Tongue (tissue), 2 donors: ENCODE results near the gene BBS2. TPM values are rescaled to one million over a fixed set of nuclear protein-coding genes. Genes with fewer than 3 reads are reported as not detected.
"Not testable (repeated sequence)": the region's sequence is repeated elsewhere in the genome, so short reads cannot be mapped to it uniquely, and the experiment has no call there.

Source experiments
- DNase-seq: peaks from one replicate; pipeline ENCODE4 v3.0.0-alpha.2; 2015
- total RNA-seq: library from RNA; depleted of rRNA; stranded (reverse); fragments of >200 nt; gene quantifications from one replicate; pipeline ENCODE4 v1.2.3, GENCODE V29; 2014

The BBS2 gene
- total RNA-seq, 1 donor from 2014 or later = 55.0 TPM

- DNase-seq = no peak
Measured at GRCh38 chr16:56518425-56518824, 1.4 kb downstream of the BBS2 start.

GRCh38 chr16:56517206-56517605, 2.6 kb downstream of the BBS2 start:
- DNase-seq = no peak

GRCh38 chr16:56515665-56516064, 4.2 kb downstream of the BBS2 start:
- no peak for DNase-seq

GRCh38 chr16:56514845-56515244, 5.0 kb downstream of the BBS2 start:
- no peak for DNase-seq

GRCh38 chr16:56513972-56514371, 5.9 kb downstream of the BBS2 start:
- DNase-seq = peak; percentile 51

- DNase-seq = no peak
Measured at GRCh38 chr16:56513091-56513490, 6.7 kb downstream of the BBS2 start.

GRCh38 chr16:56512025-56512424, 7.8 kb downstream of the BBS2 start:
- DNase-seq = no peak

GRCh38 chr16:56510544-56510943, 9.3 kb downstream of the BBS2 start:
- no peak for DNase-seq

GRCh38 chr16:56506941-56507340, 12.9 kb downstream of the BBS2 start:
- DNase-seq = peak; percentile 35

- no peak for DNase-seq
Measured at GRCh38 chr16:56505181-56505580, 14.6 kb downstream of the BBS2 start.

GRCh38 chr16:56493815-56494214, 26.0 kb downstream of the BBS2 start:
- no peak for DNase-seq

- no peak for DNase-seq
Measured at GRCh38 chr16:56493126-56493525, 26.7 kb downstream of the BBS2 start.

- no peak for DNase-seq
Measured at GRCh38 chr16:56491657-56492261, 28.1 kb downstream of the BBS2 start.

- not testable (repeated sequence) for DNase-seq
Measured at GRCh38 chr16:56488868-56489267, 31.0 kb downstream of the BBS2 start.

GRCh38 chr16:56488035-56488434, 31.8 kb downstream of the BBS2 start:
- DNase-seq = no peak

- no peak for DNase-seq
Measured at GRCh38 chr16:56483394-56483793, 36.4 kb downstream of the BBS2 start.

GRCh38 chr16:56482683-56483236, 37.1 kb downstream of the BBS2 start:
- no peak for DNase-seq

- DNase-seq = peak; percentile 4
Measured at GRCh38 chr16:56481468-56482122, 38.2 kb downstream of the BBS2 start.

- DNase-seq = no peak
Measured at GRCh38 chr16:56480776-56481467, 38.9 kb downstream of the BBS2 start.

GRCh38 chr16:56479469-56479868, 40.4 kb downstream of the BBS2 start:
- DNase-seq = no peak

GRCh38 chr16:56478281-56479049, 41.4 kb downstream of the BBS2 start:
- no peak for DNase-seq

- DNase-seq = no peak
Measured at GRCh38 chr16:56477096-56477878, 42.5 kb downstream of the BBS2 start.
